HG02678 (cell line): Measurements from ENCODE around the gene USP50.
"Not testable (repeated sequence)": the region's sequence is repeated elsewhere in the genome, so short reads cannot be mapped to it uniquely, and the experiment has no call there.

Experiments used
- ATAC-seq: cut with Tn5 transposase; IDR thresholded peaks from one replicate; pipeline ENCODE4 v1.9.1; 2021; ENCODE audit warnings: mild to moderate bottlenecking, moderate library complexity; ENCODE audit not compliant: unreplicated experiment

Gene USP50

DNA sequence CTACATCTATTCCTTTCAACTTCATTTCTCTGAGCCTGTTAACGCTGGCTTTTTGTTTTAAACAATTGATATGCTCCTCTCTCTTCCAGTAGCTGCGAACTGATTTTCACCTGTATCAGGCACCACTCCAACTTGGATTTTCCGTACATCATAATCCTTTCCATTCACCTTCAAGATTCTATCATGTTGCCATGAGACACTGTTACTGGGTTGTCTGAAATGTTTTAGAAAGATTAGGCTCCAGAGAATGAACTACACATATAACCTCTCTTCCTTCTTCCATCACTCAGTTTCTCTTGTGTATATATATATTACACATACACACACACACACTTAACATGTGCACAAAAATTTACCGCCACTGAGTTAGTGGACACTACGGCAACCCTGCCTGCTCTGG lies at the start of gene USP50:
TSS of gene USP50 (minus strand) at position 101 of the 400 bp plus-strand sequence. CDS start 141 bp downstream, outside the sequence.
- no peak for ATAC-seq

DNA sequence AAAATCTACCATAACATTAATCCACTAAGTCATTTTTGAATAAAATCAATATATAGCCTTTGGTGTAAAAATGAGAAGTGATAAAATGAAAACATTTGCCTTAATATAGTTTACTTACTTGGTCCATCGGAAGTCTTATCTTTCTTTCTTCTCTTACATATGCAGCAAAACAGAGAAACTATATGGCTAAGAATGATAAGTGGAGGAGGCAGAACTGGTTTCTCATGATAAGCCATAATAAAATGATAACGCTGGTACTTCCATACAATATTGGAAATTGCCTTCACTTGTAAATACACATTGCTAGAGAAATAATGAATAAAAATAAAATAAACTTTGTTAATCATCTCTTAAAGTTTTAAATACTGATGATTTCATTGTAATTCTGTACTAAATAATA lies 47.8 kb upstream of the USP50 start:
- ATAC-seq: no peak

DNA sequence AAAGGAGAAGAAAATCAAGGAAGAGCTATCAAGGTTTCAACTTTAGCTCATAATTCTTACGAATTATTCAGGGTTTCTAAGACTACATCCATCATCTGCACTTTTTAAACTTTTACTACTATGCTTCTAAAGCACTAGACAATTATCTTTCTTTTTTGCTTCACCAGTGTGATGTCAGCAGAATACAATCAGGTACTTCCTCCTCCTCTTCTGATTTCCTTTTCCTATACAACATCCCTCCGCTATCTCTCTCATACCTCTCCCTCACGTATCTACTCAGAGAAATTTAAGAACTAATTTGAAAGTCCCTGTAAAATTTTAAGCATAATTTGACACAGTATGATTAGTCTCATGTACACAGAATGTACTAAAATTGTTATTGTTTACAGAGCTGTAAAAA lies 47.3 kb upstream of the USP50 start:
- ATAC-seq: no peak

DNA sequence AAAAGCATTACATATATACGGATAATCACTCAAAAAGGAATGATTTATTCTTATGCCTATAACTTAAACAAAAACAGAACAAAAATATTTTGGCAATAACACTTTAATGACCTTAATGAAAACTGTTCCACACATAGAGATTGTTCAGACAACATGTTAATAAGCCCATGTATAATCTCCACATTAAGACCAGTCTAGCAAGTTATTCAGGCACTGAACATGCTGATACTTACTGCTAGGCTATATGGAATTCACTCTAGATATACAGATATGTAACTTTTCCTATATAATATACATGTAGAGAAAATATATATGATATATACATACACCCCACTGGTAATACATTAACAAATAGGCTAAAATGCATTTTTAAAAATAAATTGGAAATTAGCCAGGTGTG lies 43.8 kb upstream of the USP50 start:
- no peak for ATAC-seq

DNA sequence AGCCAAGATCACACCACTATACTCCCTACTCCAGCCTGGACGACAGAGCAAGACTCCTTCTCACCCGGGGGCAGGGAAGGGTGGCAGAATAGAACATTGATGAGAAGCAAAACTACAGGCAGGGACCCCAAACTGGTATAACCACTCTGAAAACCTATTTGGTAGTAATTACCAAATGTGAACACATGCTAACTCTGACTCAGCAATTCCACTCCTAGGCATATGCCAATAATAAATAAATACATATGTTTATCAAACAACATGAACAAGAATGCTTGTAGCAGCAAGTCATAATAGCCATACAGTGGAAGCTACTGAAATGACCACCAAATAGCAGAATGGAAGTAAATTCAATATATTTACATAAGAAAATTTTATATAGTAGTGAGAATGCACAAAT lies 31.0 kb upstream of the USP50 start:
- no peak for ATAC-seq

DNA sequence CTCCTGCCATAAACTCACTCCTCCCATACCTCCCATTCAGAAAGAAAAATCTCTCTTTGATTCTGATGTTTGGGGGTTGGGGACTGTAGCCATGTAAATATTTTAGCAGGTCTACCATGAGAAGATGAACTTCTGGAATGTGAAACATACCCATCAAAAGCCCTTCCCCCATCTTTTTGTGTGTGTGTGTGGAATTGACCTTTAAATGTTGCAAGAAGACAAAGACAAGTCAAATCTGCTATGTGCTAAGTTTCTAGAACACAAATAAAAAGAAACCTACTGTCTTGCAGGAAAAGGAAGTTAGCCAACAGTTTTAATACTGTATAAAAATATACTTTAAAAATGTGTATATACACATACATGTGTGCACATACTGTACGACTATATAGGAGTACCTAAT lies 29.7 kb upstream of the USP50 start:
- ATAC-seq: no peak

DNA sequence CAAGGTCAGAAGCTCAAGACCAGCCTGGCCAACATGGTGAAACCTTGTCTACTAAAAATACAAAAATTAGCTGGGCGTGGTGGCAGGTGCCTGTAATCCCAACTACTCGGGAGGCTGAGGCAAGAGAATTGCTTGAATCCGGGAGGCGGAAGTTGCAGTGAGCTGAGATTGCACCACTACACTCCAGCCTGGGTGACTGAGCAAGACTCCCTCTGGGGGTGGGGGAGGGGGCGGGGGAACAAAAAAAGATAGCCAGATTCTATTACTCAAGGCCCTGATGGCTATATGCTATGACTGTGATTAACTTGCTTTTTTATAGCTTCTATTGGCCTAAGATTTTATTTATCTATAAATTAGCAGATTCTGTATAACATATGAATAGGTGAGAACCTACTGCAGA lies 27.4 kb upstream of the USP50 start:
- not testable (repeated sequence) for ATAC-seq

DNA sequence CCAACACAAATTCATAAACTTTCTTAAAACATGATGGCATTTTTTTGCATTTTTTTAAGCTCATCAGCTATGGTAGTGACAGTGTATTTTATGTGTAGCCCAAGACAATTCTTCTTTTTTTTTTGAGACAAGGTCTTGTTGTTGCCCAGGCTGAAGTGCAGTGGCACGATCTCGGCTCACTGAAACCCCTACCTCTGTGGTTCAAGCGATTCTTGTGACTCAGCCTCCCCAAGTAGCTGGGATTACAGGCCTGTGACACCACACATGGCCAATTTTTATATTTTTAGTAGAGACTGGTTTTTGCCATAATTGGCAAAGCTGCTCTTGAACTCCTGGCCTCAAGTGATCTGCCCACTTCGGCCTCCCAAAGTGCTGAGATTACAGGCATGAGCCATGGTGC lies 17.3 kb upstream of the USP50 start:
- ATAC-seq: no peak

DNA sequence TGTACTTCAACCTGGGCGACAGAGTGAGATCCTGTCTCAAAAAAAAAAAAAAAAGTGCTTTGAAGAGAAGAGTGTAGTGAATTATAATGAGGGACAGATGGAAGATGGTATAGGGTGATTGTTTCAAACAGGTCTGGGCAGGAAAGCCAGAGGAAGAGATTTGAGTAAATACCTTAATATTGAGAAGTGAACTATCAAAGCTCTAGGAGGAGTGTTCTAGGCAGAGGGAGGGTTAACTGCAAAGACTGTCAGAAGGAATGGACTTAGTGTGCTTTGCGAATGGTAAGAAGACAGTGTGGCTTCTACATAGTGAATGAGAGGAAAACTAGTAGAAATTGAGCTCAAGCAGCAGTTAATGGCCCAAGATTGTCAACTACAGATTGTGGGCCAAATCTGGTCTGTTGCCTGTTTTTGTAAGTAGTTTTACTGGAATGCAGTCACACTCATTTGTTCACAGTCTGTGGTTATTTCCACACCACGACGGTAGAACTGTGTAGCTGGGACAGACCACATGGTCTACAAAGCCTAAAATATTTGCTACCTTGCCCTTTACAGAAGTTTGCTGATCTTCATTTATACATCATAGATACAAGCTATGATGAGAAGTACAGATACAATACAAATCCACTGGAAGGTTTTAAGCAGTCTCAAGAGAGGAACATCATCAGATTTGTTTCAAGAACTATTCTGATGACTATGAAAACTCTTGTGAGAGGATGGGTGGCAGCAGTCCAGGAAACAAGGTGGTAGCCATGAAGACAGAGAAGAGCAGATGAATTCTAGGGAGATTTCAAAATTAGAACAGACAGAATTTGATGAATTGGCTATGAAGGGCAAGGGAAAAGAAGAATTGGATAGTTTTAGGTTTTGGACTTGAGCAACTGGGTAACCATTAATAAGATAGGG lies 16.5 kb upstream of the USP50 start:
- no peak for ATAC-seq

DNA sequence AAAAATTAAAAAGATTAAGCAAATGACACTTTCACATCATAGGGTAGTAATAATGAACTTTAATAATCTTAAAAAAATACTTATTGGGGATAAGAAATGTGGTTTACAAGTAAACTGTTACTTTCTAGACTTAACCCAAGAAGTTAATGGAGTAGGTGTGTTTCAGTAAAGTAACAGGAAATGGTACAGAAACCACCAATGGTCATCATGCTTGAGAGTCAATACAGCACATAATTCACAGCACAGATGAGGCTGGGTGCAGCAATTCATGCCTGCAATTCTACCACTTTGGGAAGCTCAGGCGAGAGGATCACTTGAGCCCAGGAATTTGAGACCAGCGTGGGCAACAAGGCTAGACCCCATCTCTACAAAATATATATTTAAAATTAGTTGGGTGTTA lies 11.5 kb upstream of the USP50 start:
- no peak for ATAC-seq

DNA sequence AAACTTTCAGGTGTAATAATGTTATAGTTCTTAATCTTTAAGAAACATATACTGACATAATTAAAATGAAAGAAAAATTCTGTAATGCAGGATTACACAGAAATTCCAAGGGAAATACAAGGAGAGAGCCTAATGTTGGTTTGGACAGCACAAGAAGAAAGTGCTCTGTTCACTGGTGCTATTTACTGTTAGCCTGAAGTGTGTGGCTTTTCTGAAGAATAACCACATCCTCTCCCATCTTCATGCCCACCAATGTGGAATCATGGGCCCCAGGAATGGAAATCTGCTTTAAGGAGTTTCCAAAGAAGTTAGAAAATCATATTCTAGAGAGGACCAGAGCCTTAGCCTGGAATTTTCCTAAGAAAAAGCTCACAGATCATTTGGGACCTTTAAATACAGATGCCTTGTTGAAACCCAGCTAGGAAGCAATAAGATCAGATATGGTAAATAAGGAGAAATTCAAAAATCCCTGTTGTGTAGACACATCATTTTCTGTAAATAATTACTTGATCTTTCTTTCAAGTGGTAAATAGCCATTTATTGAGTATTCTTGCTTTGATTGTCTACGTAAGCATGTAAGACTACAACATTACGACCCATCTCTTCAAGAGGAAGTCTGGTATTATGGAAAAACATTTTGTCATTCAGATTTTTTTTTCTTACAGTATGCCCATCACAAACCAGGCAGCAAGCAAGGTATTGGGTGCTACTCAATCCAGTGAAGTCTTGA lies 10.3 kb upstream of the USP50 start:
- ATAC-seq: no peak

DNA sequence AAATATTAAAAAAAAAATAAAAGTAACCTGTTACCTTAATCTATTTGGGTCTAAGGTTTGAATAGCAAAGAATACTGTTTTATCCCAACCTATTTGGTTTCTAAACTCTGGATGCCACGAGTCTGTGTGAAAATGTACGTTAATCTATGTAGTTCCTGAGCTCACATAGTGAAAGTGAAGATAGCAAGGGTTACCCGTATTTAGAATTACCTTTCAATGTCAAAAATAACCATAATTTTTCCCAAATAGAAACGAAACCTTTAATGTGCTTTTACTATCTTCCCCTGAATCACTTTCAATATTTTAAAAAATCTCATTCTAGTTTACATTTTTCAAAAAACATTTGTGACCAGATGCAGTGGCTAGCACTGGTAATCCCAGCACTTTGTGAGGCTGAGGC lies 5.8 kb upstream of the USP50 start:
- ATAC-seq: no peak

DNA sequence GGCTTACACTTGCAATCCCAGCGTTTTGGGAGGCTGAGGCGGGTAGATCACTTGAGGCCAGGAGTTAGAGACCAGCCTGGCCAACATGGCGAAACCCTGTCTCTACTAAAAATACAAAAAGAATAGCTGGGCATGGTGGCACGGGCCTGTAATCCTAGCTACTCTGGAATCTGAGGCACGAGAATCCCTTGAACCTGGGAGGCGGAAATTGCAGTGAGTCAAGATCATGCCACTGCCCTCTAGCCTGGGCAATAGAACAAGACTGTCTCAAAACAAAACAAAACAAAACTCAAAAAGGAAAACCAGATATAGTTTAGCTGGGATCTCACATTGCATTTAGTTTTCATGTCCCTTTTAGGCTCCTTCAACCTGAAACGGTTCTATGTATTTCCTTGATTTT lies 2.9 kb upstream of the USP50 start:
- ATAC-seq: no peak

DNA sequence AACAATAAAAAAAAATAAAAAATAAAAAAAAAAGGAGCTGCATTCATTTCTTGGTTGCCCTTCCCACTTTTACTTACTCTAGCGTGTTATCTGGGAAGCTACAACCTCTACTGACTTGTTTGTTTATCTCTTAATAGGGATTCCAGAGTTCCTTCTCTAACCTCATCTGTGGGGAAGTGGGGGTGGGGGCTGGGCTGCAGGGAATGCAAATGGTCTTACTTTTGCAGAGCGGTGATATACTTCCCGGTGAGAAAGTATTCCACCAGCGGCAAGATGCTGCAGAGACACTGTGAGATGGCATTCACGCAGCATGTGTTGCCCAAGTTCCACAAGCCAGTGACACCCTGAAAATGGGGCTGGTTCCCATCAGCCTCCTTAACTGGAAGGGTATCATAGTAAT lies 2.1 kb downstream of the USP50 start:
- ATAC-seq: no peak

DNA sequence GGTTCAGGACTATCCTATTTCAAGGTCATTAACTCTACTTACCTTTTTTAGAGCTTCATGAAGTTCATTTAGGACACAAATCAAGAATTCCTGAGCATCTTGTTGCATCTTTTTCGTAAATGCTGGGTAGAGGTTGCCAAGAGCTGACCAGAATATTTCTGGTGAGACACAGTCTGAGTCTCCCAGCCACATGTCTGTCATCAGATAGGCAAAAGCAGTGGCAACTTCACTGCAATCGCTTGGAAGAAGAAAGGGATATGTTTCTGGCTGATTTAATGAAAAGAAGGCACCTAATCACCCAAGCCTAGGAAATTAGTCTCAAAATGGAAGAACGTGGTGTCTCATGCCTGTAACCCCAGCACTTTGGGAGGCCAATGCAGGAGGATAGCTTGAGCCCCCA lies 2.9 kb downstream of the USP50 start:
- no peak for ATAC-seq

DNA sequence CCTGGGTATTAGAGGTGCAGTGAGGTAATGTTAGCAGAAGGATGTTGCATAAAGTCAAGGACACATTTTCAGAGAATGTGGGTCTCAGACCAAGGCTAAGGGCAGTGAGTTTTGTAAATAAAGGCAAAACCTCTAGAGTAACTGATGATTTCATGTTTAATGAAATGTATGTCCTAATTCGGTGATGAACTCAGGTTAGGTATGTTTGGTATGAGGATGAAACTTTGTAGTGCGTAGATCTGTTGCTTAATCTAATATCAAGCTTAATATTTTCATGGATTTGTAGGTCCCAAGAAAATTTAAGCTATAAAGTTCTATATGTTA lies 3.6 kb downstream of the USP50 start:
- ATAC-seq: no peak

DNA sequence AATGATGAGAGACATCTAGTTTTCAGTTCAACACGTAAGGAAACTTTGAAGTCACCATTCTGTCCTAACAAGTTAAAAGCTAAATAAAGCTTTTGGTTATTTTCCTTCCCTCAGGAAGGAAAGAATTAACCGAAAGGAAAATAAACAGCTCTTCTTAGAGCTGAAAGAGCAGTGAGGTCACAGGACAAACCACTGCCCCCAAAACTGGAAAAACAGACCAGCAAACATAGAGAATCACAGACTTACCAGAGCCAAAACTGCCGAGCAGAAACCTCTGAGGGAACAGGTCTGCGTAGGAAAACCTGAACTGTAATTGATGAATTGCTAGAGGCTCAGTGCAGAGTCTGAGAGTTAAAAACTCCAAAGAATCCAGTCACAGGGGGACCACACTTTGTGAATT lies 14.7 kb downstream of the USP50 start:
- no peak for ATAC-seq

DNA sequence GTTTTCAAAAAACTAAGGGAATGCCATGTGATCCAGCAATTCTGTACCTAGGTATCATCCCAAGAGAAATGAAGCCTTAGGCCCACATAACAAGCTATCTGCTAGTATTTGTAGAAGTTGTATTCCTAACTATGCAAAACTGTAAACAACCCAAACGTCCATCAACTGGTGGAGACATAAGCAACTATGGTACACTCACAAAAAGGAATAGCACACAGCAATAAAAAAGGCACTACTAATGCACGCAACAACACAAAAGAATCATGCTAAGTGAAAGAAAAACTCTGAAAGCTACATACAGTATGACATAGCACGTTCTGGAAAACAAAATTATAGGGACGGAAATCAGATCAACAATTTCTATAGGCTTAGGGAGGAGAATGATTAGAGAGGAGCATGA lies 15.3 kb downstream of the USP50 start:
- no peak for ATAC-seq

DNA sequence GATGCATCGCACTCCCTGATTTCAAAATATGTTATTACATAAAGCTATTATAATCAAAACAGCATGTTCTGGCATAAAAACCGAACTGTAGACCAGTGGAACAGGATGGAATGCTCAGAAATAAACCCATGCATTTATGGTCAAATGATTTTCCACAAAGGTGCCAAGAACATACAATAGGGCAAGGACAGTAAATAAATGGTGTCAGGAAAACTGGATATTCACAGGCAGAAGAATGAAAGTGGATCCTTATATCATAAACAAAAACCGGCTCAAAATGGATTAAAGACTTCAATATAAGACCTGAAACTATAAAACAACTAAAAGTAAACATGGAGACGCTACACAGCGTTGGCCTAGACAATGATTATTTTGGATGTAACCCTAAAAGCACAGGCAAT lies 22.6 kb downstream of the USP50 start:
- ATAC-seq: no peak

DNA sequence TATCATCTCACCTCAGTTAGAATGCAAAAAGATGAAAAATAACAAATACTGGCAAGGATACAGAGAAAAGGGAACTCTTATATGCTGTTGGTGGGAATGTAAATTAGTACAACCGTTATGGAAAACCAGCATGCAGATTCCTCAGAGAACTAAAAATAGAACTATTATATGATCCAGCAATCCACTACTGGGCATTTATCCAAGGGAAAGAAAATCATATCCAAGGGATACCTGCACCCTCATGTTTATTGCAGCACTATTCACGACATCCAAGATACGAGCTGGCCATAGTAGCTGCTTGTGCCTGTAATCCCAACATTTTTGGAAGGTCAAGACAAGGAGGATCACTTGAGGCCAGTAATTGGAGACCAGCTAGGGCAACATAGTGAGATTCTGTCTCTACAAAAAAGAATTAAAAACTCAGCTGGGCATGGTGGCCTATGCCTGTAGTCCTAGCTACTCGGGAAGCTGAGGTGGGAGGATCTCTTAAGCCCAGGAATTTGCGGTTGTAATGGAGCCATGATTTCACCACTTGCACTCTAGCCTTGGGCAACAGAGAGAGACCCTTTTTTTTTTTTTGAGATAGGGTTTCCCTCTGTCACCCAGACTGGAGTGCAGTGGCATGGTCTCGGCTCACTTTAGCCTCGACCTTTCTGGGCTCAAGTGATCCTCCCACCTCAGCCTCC lies 26.6 kb downstream of the USP50 start:
- ATAC-seq: no peak

DNA sequence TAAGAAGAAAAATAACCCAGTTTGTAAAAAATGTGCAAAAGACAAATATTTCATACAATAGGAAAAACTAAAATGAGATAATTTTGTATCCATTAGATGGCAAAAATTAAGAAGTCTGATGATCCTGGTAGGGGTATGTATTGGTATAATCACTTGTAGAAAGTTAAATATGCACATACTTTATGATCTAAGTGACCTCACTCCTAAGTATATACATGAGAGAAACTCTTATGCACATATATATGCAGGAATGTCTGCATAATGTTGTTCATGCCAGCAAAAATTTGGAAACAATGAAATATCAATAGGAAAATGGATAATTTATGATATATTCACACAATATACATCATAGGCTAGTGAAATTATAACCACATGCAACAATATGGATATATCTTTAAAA lies 33.5 kb downstream of the USP50 start:
- no peak for ATAC-seq

DNA sequence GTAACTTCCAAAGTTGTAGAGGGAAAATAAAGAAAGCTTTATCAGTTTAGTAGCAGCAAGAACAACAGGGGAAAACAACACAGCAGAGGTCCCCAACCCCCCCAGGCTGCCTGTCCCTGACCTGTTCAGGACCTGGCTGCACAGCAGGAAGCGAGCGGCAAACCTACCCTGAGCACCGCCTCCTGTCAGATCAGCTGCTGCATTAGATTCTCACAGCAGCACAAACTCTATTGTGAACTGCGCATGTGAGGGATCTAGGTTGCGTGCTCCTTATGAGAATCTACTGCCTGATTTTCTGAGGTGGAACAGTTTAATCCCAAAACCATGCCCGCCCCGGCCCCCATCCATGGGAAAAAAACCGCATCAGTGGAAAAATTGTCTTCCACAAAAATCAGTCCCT lies 40.3 kb downstream of the USP50 start:
- no peak for ATAC-seq
